HG03159 (cell line): ENCODE measurements around the gene DDX59.
"Not testable (repeated sequence)": the region's sequence is repeated elsewhere in the genome, so short reads cannot be mapped to it uniquely, and the experiment has no call there.

Experiments used
- ATAC-seq: cut with Tn5 transposase; IDR thresholded peaks from one replicate; pipeline ENCODE4 v1.9.1; 2021; ENCODE audit warnings: mild to moderate bottlenecking, moderate library complexity; ENCODE audit not compliant: unreplicated experiment

Gene DDX59

DNA sequence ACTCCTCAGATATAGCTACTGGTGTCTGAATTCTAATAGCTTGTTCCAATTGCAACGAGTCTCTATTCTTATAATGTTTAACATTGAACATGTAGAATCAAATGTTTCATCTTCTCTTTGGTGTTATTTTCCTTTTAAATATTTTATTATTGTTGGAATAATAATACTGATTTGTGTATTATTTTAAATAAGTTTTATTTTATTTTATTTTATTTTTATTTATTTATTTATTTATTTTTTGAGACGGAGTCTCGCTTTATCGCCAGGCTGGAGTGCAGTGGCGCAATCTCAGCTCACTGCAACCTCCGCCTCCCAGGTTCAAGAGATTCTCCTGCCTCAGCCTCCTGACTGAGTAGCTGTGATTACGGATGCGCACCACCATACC is 39.2 kb downstream of the DDX59 start:
- ATAC-seq: not testable (repeated sequence)

DNA sequence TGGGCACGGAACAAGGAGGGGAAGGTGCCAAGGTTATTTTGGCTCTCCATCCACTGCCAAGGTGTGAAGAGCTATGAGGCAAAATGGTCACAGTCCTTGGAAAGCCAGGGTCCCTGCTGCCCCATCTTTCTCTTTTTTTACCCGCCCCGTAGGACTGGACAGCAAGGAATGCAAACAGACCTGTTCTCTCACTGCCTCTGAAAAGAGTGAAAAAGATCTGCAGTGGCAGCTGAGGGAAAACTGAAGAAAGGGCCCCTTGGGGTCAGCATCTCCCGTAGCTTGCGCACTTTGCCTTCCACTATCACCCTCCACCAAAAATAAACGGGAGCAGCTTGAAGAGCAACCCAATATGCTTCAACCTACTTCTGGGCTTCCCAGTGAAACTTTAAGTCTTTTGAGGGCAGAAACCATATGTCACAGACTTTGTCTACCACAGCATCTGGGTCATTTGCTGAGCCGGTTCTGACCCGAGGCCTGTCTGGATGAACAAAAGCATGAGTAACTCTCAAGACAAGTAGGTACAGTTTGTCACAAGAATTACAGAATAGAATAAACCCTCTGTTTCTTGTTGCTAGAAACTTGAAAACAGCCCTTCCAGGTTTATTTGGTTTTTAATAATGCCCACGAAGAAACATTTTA is 39.7 kb downstream of the DDX59 start:
- no peak for ATAC-seq

- ATAC-seq: peak; percentile 65
These were observed 41.4 kb downstream of the DDX59 start for GRCh38 chr1:200628223-200628881.

DNA sequence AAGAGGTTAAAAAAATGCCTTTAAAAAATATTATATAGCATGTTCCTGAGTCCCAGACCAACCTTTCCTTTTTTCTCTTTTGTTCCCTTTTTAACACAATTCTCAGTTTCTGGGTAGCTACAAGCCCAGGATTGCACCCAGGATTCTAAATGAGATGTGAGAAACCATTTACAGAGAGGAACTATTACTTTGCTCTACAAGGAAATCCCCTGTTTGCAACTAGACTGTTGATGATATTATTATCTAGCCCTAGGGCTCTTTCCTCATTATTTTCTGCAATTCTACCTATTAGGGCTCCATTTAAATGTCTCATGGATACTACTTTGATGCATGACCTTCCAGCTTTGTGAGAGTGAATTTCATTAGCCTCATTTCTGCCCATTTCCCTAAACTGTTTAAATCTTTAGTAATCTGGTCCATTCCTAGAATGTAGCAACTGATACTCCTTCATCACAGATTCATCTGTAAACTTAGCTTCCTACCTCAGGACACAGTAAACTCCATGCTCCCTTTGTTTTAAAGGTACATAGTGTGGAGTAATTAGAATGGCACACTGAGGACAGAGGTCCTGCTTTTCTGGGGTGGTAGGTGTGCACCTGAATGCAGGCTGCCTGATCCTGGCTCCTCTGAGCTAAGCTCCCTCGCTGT is 42.0 kb downstream of the DDX59 start:
- no peak for ATAC-seq

DNA sequence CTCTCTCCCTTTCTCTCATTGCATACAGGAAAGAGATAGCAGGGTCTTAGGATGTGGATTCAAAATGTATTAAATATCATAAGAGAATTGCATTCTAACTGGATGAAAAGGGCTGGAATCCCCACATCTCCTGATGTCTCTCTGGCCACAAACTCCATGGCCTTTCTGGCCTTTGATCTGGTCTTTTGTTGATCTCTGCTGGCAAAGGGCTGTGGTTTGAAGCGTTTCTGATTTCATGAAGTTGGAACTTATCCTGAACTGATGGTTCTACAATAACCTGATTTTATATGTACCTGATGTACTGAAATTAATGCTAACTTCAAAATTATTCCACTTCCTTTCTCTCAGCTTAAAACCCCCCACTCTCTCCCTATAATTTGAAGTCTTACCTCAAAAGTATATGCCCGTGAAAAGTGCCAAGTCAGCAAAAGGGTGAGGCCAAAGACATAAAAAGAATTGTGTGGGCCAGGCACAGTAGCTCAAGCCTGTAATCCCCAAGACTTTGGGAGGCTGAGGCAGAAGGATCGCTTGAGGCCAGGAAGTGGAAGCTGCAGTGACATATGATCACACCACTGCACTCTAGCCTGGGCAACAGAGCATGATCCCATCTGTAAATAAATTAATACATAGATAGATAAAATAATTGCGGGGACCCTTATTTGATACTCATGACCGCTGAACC is 42.7 kb downstream of the DDX59 start:
- ATAC-seq: no peak

- no peak for ATAC-seq
These were observed 44.3 kb downstream of the DDX59 start for GRCh38 chr1:200625381-200625824.

DNA sequence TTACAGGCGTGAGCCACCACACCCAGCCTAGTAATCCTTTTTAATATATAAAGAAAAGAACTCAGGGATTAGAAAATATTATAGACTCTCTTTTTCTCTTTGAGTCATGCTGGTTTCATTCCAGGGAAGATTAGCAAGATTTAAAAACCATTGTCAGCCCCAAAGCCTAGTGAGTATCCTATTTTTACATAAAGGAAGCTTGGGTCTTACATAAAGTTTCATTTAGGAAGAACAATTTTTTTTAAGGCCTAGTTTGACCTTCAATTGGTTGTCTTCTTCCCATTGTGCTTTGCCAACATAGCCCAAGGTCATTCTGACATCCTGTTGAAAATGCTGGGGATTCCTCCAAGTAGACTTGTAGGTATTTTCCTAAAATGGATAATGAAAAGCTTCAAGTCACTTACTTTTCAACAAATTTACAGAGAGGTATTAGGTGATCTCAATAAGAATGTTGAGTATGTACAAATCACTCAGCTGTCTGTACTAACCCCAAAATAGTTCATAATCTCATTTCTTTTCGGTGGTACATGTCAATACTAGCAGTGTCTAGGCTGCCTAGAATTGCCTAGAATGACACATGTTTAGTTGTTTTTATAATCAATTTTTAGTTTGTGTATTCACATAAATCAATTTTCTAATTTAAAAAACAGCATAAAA is 44.9 kb downstream of the DDX59 start:
- ATAC-seq: no peak

- ATAC-seq: peak; percentile 90
These were observed 49.2 kb downstream of the DDX59 start, which contains the start of gene KIF14 for GRCh38 chr1:200620273-200621131. Gene KIF14, minus strand, starts transcription at chr1:200620751. Its CDS starts 2,028 bp downstream, at chr1:200618723.

DNA sequence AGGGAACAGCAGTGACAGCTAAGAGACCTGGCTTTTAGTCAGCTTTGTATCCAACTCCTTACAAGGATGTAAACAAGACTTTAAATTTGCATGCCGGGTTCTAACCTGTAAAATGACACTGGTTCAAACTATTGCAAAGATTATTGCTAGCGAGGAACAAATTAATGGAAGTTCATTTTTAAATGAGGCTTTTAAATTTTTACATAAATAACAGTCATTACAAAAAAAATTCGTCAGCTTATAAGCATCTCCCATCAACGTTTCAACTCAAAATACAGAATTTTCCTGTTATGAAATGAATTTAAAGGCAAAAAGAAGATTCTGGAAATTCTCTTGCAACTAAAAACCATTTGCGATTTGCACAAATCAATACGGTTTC is 49.8 kb downstream of the DDX59 start:
- ATAC-seq: no peak

GRCh38 chr1:200610846-200611245 is 58.9 kb downstream of the DDX59 start:
- no peak for ATAC-seq

GRCh38 chr1:200602632-200603031 is 67.1 kb downstream of the DDX59 start:
- ATAC-seq: no peak
